CD14-positive monocyte (primary cell): Measurements from ENCODE around the gene XRCC4. TPM values are rescaled to one million over a fixed set of nuclear protein-coding genes. Genes with fewer than 3 reads are reported as not detected.

Experiments
- DNase-seq, 3 donors: peaks; one replicate each; pipeline ENCODE4 v3.0.0-alpha.2; 2011 to 2022
- H2AFZ ChIP-seq: 2 replicates; pipeline ENCODE4 v1.6.0; 2012; ENCODE audit warnings: mild to moderate bottlenecking, low read depth, low read length, inconsistent platforms; ENCODE audit not compliant: insufficient read depth, poor library complexity, severe bottlenecking
- H3K27ac ChIP-seq, 2 donors: 1 replicate in 1 of 2; 2 replicates in 1 of 2; pipeline ENCODE4 v1.5.1; 2012 to 2013; ENCODE audit warnings: low read length in 2 of 2, control low read depth in 1 of 2, inconsistent platforms in 1 of 2, low read depth in 1 of 2, mild to moderate bottlenecking in 1 of 2
- H3K27me3 ChIP-seq, 2 donors: one replicate each; pipeline versions ENCODE4 v1.6.0 to v1.6.1; 2011 to 2013; ENCODE audit warnings: low read length in 2 of 2; ENCODE audit not compliant: control insufficient read depth in 2 of 2, insufficient read depth in 2 of 2
- H3K36me3 ChIP-seq, 2 donors: replicated peaks in 1 of 2; 1 replicate in 1 of 2; 2 replicates in 1 of 2; pipeline versions ENCODE4 v1.5.1 to v1.6.1; 2012 to 2013; ENCODE audit warnings: low read length in 2 of 2, control low read depth in 1 of 2, inconsistent platforms in 1 of 2, mild to moderate bottlenecking in 1 of 2; ENCODE audit not compliant: insufficient read depth in 2 of 2, control insufficient read depth in 1 of 2
- H3K4me1 ChIP-seq, 2 donors: 1 replicate in 1 of 2; 2 replicates in 1 of 2; pipeline versions ENCODE4 v1.5.1 to v1.6.1; 2012 to 2013; ENCODE audit warnings: low read length in 2 of 2, control low read depth in 1 of 2, inconsistent platforms in 1 of 2, mild to moderate bottlenecking in 1 of 2, moderate library complexity in 1 of 2; ENCODE audit not compliant: insufficient read depth in 2 of 2, control insufficient read depth in 1 of 2
- H3K4me2 ChIP-seq: replicated peaks from 2 replicates; pipeline ENCODE3; 2012; ENCODE audit warnings: low read length, moderate library complexity, mild to moderate bottlenecking; ENCODE audit not compliant: poor library complexity, severe bottlenecking; ENCODE audit errors: extremely low read depth
- H3K4me3 ChIP-seq, 3 experiments: fragments of 200-600 bp in 1 of 3; sonication (generic) in 1 of 3; replicated peaks in 1 of 3; 1 replicate in 2 of 3; 2 replicates in 1 of 3; pipeline ENCODE4 v1.5.1; 2011 to 2013; ENCODE audit warnings: low read length in 3 of 3, mild to moderate bottlenecking in 3 of 3, control low read depth in 2 of 3, low read depth in 2 of 3, inconsistent platforms in 1 of 3, moderate library complexity in 1 of 3
- H3K79me2 ChIP-seq: 2 replicates; pipeline ENCODE4 v1.6.0; 2012; ENCODE audit warnings: mild to moderate bottlenecking, control low read depth, inconsistent platforms, low read length, moderate library complexity; ENCODE audit not compliant: insufficient read depth
- H3K9ac ChIP-seq: 2 replicates; pipeline ENCODE4 v1.6.0; 2017; ENCODE audit warnings: low read length, mild to moderate bottlenecking; ENCODE audit not compliant: insufficient read depth, poor library complexity, severe bottlenecking
- H3K9me3 ChIP-seq, 2 donors: replicated peaks in 1 of 2; 1 replicate in 1 of 2; 2 replicates in 1 of 2; pipeline versions ENCODE4 v1.5.1 to v1.6.1; 2012 to 2013; ENCODE audit warnings: low read length in 2 of 2, control low read depth in 1 of 2; ENCODE audit not compliant: control insufficient read depth in 1 of 2, insufficient read depth in 1 of 2
- H4K20me1 ChIP-seq: 2 replicates; pipeline ENCODE4 v1.6.0; 2012; ENCODE audit warnings: mild to moderate bottlenecking, low read length, control low read depth, moderate library complexity; ENCODE audit not compliant: insufficient read depth
- H3K27ac Mint-ChIP-seq, 7 donors: one replicate each; pipeline ENCODE4 v1.8.0; 2020; ENCODE audit warnings: mild to moderate bottlenecking in 7 of 7, mixed read lengths in 7 of 7, moderate library complexity in 6 of 7, inconsistent platforms in 2 of 7
- H3K27me3 Mint-ChIP-seq, 3 donors: one replicate each; pipeline ENCODE4 v1.8.0; 2021 to 2022; ENCODE audit warnings: low read depth in 3 of 3, mild to moderate bottlenecking in 3 of 3, mixed read lengths in 3 of 3, moderate library complexity in 3 of 3, inconsistent platforms in 1 of 3
- H3K36me3 Mint-ChIP-seq, 2 donors: one replicate each; pipeline ENCODE4 v1.8.0; 2020; ENCODE audit warnings: mixed read lengths in 2 of 2, inconsistent platforms in 1 of 2, mild to moderate bottlenecking in 1 of 2
- H3K4me1 Mint-ChIP-seq: one replicate; pipeline ENCODE4 v1.8.0; 2020; ENCODE audit warnings: mild to moderate bottlenecking, mixed read lengths
- H3K4me3 Mint-ChIP-seq, 2 donors: one replicate each; pipeline ENCODE4 v1.8.0; 2020; ENCODE audit warnings: mild to moderate bottlenecking in 2 of 2, mixed read lengths in 2 of 2, moderate library complexity in 1 of 2
- H3K9me3 Mint-ChIP-seq, 7 donors: one replicate each; pipeline ENCODE4 v1.8.0; 2020 to 2022; ENCODE audit warnings: mixed read lengths in 7 of 7, mild to moderate bottlenecking in 6 of 7, moderate library complexity in 6 of 7, inconsistent platforms in 2 of 7
- CTCF ChIP-seq: fragments of 200-600 bp; IDR thresholded peaks from one replicate; pipeline ENCODE4 v1.8.0; 2022; ENCODE audit warnings: antibody characterized with exemption, mild to moderate bottlenecking
- WGBS: methylation state at CpG from one replicate; pipeline ENCODE4 v1.1.5; 2013; ENCODE audit warnings: missing lambda C conversion rate; ENCODE audit not compliant: insufficient coverage; 5-methylcytosine and 5-hydroxymethylcytosine counted together
- intact Hi-C, 2 donors: fragments of 100-400 bp; cut with micrococcal nuclease; formaldehyde crosslinking; loops; one replicate each; pipeline versions ENCODE4 v1.15.0 to v1.15.1; 2023
- polyA plus RNA-seq, 3 donors: library from polyadenylated mRNA; depleted of rRNA in 1 of 3; unstranded in 2 of 3; stranded (reverse) in 1 of 3; fragments of 300-500 nt in 2 of 3; fragments of >200 nt in 1 of 3; fragmentation: Illumina TruSeq in 2 of 3; gene quantifications; 1 replicate in 2 of 3; 2 replicates in 1 of 3; pipeline ENCODE4 v1.2.3, GENCODE V29; 2012 to 2021

Gene XRCC4
- polyA plus RNA-seq, 3 donors = 4.0 to 21.8 (median 16.3) TPM

GRCh38 chr5:83294246-83294645 is 216.9 kb downstream of the XRCC4 start:
- Histone ChIP-seq H3K4me3 (no peak overlapping the region), H3K4me2 (no peak overlapping the region), H3K36me3 (peaks cover 0 to 3% of the 10 kb centered on the region in 2 donors), H3K9me3 (peaks cover 0 to 16% of the 10 kb centered on the region in 2 donors), H4K20me1 (no peaks in the 10 kb centered on the region), H3K4me1 (no peaks in the 10 kb centered on the region), H3K9ac (no peak overlapping the region), H2AFZ (no peak overlapping the region), H3K27me3 (no peaks in the 10 kb centered on the region), H3K27ac (no peak overlapping the region), H3K79me2 (no peaks in the 10 kb centered on the region)
- peaks cover 5 to 20% (median 9%) of the 10 kb centered on the region in 7 donors for H3K9me3 Mint-ChIP-seq
- H3K4me1 Mint-ChIP-seq = peaks cover 2% of the 10 kb centered on the region
- no peaks in the 10 kb centered on the region for H3K27me3 Mint-ChIP-seq
- no peak for TF ChIP-seq CTCF
- peaks cover 9 to 24% of the 10 kb centered on the region in 2 donors for H3K36me3 Mint-ChIP-seq
- 80% methylated on average over 1 of the region's 2 CpGs for WGBS
- intact Hi-C loops = no loop called here
- DNase-seq = no peak
- H3K27ac Mint-ChIP-seq = no peak overlapping the region
- H3K4me3 Mint-ChIP-seq = no peak overlapping the region

- H3K9me3 Mint-ChIP-seq = peaks cover 16 to 49% (median 37%) of the 10 kb centered on the region in 7 donors
- Histone ChIP-seq H3K27me3 (no peaks in the 10 kb centered on the region), H2AFZ (no peak overlapping the region), H3K9me3 (peaks cover 12 to 40% of the 10 kb centered on the region in 2 donors), H3K4me1 (peaks cover 0 to 8% of the 10 kb centered on the region in 2 donors), H3K79me2 (peaks cover 4% of the 10 kb centered on the region), H3K36me3 (peaks cover 0 to 21% of the 10 kb centered on the region in 2 donors), H3K4me2 (no peak overlapping the region), H3K27ac (no peak overlapping the region), H3K9ac (no peak overlapping the region), H4K20me1 (no peaks in the 10 kb centered on the region), H3K4me3 (no peak overlapping the region)
- H3K4me1 Mint-ChIP-seq = peaks cover 7% of the 10 kb centered on the region
- H3K27ac Mint-ChIP-seq = peak overlapping the region in 1 of 7 donors; percentile 19
- no CpG with 5 or more reads among the region's 2 CpGs for WGBS
- H3K4me3 Mint-ChIP-seq = no peak overlapping the region
- H3K27me3 Mint-ChIP-seq = no peaks in the 10 kb centered on the region
- DNase-seq = no peak
- intact Hi-C loops = no loop called here
- TF ChIP-seq CTCF = no peak
- H3K36me3 Mint-ChIP-seq = peaks cover 30 to 34% of the 10 kb centered on the region in 2 donors
These were observed 222.0 kb downstream of the XRCC4 start for GRCh38 chr5:83299353-83299752.
